Measurements from ENCODE around the gene CLDN19.
"Not testable (repeated sequence)": the region's sequence is repeated elsewhere in the genome, so short reads cannot be mapped to it uniquely, and the experiment has no call there.

Gene CLDN19

GRCh38 chr1:42758641-42759040 is 18.6 kb upstream of the CLDN19 start:
- DNase-seq, result no peak

GRCh38 chr1:42757892-42758275 is 17.8 kb upstream of the CLDN19 start:
- DNase-seq, result no peak

- peak in 1 of 5 donors; percentile 34 for DNase-seq
Observed at GRCh38 chr1:42756956-42757891, 17.2 kb upstream of the CLDN19 start.

GRCh38 chr1:42753070-42753469 is 13.0 kb upstream of the CLDN19 start:
- no peak for DNase-seq

- no peak for DNase-seq
Observed at GRCh38 chr1:42752284-42752683, 12.2 kb upstream of the CLDN19 start.

- DNase-seq, result not testable (repeated sequence)
Observed at GRCh38 chr1:42751511-42752070, 11.6 kb upstream of the CLDN19 start.

GRCh38 chr1:42750041-42750440 is 10.0 kb upstream of the CLDN19 start:
- DNase-seq, result no peak

GRCh38 chr1:42748461-42749410 is 8.7 kb upstream of the CLDN19 start:
- DNase-seq, result no peak

GRCh38 chr1:42748021-42748420 is 8.0 kb upstream of the CLDN19 start:
- no peak for DNase-seq

GRCh38 chr1:42747125-42747524 is 7.1 kb upstream of the CLDN19 start:
- DNase-seq, result peak in 2 of 5 donors; percentile 25 to 37

- DNase-seq, result no peak
Observed at GRCh38 chr1:42746436-42747105, 6.5 kb upstream of the CLDN19 start.

- DNase-seq, result no peak
Observed at GRCh38 chr1:42745851-42746250, 5.8 kb upstream of the CLDN19 start.

- no peak for DNase-seq
Observed at GRCh38 chr1:42744148-42744413, 4.0 kb upstream of the CLDN19 start.

- no peak for DNase-seq
Observed at GRCh38 chr1:42743317-42744147, 3.5 kb upstream of the CLDN19 start.

GRCh38 chr1:42742617-42743316 is 2.7 kb upstream of the CLDN19 start:
- DNase-seq, result no peak

GRCh38 chr1:42742141-42742540 is 2.1 kb upstream of the CLDN19 start:
- no peak for DNase-seq

- no peak for DNase-seq
Observed at GRCh38 chr1:42741706-42742105, 1.7 kb upstream of the CLDN19 start.

GRCh38 chr1:42740851-42741580 is 980 bp upstream of the CLDN19 start:
- no peak for DNase-seq

- no peak for DNase-seq
Observed at GRCh38 chr1:42738678-42739226, 1.3 kb downstream of the CLDN19 start.

- DNase-seq, result no peak
Observed at GRCh38 chr1:42737986-42738677, 1.9 kb downstream of the CLDN19 start.
